Measurements from ENCODE around the gene TFEB.

Gene TFEB

GRCh38 chr6:41741625-41742490, 6.5 kb upstream of the TFEB start:
- TF ChIP-seq ZFX (IDR thresholded peaks at IDR 0.05; ENCODE audit: borderline replicate concordance): no peak
- TF ChIP-seq CTCF (IDR thresholded peaks at IDR 0.05): no peak
- no peak overlapping the region for H3K27ac ChIP-seq

- H3K27ac ChIP-seq: no peak overlapping the region
- TF ChIP-seq CTCF (IDR thresholded peaks at IDR 0.05) (no peak), ZFX (IDR thresholded peaks at IDR 0.05; ENCODE audit: borderline replicate concordance) (no peak)
Measured at GRCh38 chr6:41740366-41741162, 5.2 kb upstream of the TFEB start.

- H3K27ac ChIP-seq: no peak overlapping the region
- no peak for TF ChIP-seq ZFX (IDR thresholded peaks at IDR 0.05; ENCODE audit: borderline replicate concordance)
Measured at GRCh38 chr6:41739041-41739440, 3.6 kb upstream of the TFEB start.

- H3K27ac ChIP-seq: no peak overlapping the region
- TF ChIP-seq ZFX (IDR thresholded peaks at IDR 0.05; ENCODE audit: borderline replicate concordance) (no peak), CTCF (IDR thresholded peaks at IDR 0.05) (no peak)
Measured at GRCh38 chr6:41737591-41738130, 2.3 kb upstream of the TFEB start.

GRCh38 chr6:41736800-41737555, 1.6 kb upstream of the TFEB start:
- no peak overlapping the region for H3K27ac ChIP-seq
- no peak for TF ChIP-seq CTCF (IDR thresholded peaks at IDR 0.05)
- no peak for TF ChIP-seq ZFX (IDR thresholded peaks at IDR 0.05; ENCODE audit: borderline replicate concordance)

GRCh38 chr6:41736186-41736733, 852 bp upstream of the TFEB start:
- TF ChIP-seq CTCF (IDR thresholded peaks at IDR 0.05): no peak
- TF ChIP-seq ZFX (IDR thresholded peaks at IDR 0.05; ENCODE audit: borderline replicate concordance): no peak
- H3K27ac ChIP-seq: peak overlapping the region; percentile 75

Data from 22Rv1 (cell line).